Left hindlimb (tissue), 1 donor: ENCODE data around the gene CHST6.
"Not testable (repeated sequence)": the region's sequence is repeated elsewhere in the genome, so short reads cannot be mapped to it uniquely, and the experiment has no call there.

Experiments used
- DNase-seq: peaks from one replicate; pipeline ENCODE4 v3.0.0-alpha.2; 2018

The CHST6 gene

DNA sequence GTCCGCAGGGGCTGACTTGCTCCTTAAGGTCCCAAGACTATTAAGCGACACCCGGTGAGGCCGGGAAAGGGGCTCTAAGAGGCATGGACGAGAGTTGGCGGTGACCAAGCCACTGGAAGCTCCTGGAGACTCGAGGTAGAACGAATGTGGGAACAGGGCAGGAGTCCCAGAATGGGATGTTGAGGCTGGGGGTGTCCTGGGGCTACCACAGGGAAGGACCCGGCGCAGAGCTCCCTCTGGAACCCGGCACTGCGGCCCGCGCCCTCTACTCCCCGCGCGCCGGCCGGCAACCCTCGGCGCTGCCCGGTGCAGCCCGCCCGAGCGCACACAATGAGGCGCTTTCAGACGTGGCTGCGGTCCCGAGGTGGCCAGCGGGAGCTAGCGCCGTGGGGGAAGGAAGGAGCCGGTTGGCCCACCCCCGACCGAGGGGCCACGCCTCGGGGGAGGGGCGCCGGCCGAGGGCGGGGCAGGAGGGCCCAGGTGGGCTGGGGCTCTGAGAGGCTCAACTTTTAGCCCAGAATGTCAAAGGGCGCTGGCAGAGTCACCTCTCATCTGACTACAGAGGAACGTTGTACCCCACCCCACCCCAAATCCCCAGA lies at the start of gene CHST6:
Gene CHST6, minus strand, starts transcription at position 366 of the 599 bp plus-strand sequence. CDS start 15,613 bp downstream, outside the sequence.
- DNase-seq: peak; percentile 79

DNA sequence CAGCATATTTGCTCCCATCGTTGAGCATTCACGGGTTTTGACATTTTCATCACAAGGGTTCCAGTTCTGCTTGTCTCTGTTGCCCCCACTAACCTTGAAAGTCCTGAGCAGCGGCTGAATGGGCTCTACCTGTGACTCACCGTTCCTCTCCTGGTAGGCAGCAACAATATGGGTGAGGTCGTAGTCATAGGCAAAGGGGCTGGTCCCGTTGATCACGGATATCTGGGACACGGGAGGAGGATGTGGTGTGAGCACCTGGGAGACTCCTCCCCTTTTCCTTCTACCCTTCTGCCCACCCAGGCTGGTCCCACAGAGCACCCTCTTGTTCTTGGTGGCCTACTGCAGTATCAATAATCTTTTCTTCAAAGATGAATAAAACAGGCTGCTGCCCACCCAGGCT lies 47.2 kb upstream of the CHST6 start:
- DNase-seq: not testable (repeated sequence)

DNA sequence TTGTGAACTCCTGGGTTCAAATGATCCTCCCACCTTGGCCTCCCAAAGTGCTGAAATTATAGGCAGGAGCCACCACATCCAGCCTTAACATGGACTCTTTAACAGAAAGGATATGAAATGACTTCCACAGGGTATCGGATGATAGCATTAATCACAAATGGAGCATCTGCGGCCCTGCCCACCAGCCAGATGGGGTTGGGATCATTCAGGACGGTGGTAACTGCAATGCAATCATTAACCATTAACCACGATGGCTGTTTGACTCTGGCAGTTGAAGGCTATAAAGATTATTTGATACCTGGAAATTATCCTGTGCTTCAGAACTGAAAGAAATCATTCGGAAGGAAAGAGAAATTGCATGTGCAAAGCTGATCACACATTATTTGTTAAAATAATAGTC lies 46.0 kb upstream of the CHST6 start:
- DNase-seq: no peak

DNA sequence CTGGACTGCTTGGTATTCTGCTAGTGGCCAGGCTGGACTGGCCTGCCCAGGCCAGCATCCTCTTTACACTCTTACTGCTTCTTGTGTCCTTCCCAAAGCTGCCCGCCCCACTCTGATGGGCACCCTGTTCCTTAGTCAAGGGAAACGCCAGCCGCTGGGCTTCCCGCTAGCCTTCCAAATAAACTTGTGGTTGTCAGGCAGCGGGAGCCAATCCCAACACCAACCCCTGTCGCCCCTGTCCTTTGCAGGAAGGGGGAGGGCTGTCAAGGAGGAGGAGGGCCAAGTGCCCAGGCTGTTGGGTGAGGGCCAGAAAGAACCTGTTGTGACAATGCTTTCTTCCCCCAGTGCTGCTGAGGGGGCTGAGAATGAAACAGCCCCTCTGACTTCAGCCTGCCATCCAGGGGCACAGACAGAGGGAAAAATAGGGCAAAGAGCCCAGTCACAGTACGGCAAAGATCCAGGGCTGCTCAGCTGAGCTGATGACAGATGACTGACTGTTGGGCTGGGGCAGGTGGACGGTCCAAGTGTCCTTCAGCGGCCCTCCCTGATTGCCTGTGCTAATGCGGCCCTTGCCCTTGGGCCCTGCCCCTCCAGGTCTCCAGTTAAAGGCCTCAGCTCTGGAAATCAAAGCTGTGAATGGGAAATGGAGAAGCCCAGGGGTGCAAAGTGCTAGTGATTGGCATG lies 43.8 kb upstream of the CHST6 start:
- DNase-seq: not testable (repeated sequence)

DNA sequence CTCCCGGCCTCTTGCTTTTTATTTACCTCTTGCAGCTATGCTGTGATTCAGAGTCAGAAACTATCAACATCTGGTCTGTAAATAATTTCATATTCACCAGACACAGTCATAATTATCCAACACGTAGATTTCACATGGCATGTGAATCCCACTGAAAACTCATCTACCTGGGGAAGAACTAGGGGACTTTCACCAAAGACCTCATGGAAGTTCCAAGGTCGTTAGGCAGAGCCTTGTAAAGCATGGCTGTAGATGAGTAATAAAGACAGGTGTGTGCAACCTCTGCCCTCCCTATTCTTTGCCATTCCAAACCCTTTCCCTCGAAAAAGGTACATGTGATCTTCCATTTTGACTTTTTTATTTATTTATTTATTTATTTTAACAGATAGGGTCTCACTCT lies 42.5 kb upstream of the CHST6 start:
- no peak for DNase-seq

DNA sequence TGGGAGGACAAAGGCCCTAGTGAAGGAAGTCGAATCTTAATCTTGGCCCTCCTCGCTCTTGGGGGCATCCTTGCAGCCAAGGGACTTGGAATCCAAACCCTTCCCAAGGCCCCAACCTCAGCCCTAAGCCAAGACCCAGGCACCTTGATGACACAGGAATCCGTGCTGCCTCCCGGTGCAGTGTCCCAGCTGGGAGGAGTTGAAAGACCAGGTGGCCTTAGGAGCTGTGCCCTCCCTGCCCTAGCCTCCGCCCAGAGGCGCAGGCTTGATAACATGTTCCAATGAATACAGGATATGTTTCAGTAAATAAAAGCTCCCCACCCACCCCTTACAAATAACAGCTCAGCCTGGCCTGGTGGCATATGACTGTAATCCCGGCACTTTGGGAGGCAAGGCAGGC lies 40.7 kb upstream of the CHST6 start, which contains the start of gene CHST5:
Gene CHST5, minus strand, starts transcription at position 208 of the 400 bp plus-strand sequence. CDS start 5,724 bp downstream, outside the sequence.
- no peak for DNase-seq

DNA sequence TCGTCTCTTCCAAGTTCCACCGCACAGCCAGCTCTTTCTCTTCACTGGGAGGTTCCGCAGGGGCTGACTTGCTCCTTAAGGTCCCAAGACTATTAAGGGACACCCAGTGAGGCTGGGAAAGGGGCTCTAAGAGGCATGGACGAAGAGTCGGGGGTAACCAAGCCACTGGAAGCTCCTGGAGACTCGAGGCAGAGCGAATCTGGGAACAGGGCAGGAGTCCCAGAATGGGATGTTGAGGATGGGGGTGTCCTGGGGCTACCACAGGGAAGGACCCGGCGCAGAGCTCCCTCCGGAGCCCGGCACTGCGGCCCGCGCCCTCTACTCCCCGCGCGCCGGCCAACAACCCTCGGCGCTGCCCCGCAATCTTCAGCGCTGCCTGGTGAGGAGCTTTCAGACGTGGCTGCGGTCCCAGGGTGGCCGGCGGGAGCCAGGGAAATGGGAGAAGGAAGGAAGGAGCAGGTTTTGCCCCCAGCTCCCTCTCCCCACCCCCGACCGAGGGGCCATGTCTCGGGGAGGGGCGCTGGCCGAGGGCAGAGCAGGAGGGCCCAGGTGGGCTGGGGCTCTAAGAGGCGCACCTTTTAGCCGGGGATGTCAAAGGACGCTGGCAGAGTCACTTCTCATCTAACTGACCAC lies 40.1 kb upstream of the CHST6 start:
- DNase-seq: no peak

DNA sequence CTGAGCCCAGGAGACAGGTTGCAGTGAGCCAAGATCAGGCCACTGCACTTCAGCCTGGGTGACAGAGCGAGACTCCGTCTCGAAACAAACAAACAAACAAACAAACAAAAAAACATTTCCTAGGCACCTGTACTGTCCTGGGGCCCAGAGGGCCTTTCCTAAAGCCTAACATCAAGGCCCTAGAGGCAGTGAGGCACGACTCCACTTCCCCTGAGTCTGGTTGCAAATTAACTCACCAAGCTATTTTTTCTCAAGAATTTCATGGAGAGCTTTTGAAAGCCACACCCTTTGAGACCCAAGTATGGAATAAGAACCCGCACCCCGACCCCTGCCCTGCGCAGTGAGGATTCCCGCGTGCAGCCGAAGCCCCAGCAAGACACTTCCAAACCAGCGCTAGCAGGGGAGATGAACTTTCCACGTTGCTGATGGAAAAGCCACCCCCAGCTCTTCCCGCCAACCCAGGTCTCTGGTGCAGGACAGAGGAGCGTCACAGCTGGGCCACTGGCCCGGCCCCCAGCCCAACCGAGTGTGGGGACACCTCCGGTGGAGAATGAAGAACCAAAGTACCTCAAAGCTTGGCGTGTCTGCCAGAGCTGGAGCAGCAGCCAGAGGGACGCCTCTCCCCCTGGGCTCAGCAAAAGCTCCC lies 39.4 kb upstream of the CHST6 start:
- no peak for DNase-seq

DNA sequence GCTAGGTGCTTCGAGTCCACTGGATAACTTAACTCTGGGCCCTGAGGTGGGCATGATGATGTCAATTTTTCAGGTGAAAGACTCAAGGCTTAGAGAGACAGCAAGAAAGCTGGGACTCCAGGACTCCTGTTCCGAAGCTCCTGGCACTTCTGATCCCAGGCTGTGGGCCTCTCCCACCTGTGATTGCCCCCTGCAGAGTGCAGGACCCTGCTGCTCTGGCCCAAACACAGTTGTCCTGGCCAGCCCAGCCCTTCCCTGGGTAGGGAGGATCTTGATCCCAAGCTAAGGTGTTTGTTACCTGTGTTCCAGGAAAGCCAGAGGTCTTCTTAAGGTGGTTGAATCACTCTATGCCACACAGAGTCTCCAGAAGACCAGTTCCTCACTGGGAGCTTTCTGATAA lies 37.5 kb upstream of the CHST6 start:
- DNase-seq: no peak

DNA sequence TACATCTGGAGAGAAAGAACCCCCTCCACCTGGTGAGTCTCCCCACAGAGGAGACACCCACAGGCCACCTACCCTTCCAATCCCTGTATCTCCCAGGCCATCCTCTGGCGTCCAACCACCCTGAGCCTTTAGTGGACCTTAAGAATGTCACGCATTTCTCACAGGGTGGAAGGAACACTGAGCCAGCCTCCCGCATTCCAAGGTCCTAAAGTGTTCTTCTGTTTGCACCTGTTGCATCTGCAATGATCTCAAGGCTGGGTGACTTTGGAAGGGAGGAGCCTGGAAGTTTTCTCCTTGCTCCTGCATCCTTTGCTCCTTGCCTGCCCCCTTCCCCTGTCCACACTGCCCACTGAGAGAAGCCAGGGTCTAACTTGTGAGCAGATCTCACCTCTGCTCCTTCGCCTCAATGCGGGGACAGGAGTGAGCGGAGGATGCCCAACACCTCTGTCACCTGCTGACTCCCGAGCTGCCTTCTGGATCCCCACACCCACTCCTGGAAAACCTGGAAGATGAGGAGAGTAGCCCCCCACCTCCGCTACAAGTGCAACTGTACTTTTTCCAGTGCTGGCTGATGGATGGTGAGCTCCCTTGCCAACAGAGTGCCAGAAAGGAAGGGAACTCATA lies 37.0 kb upstream of the CHST6 start:
- no peak for DNase-seq

DNA sequence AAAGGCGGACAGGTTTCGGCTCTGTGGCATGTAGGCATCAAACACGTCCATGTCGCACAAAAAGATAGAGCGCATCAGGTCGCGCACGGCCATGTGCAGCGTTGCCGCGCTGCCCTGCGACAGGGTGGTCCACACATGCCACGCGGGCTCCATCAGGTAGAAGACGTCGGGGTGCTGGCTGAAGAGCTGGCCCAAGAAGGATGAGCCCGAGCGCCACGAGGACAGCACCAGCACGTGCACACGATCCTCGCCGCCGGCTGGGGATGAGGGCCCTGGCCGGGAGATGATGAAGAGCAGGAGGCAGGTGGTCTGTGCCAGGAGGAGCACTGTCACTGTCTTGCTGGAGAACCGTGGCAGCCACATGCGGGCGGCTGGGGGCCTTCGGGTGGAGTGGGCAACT lies 34.7 kb upstream of the CHST6 start:
- DNase-seq: no peak

DNA sequence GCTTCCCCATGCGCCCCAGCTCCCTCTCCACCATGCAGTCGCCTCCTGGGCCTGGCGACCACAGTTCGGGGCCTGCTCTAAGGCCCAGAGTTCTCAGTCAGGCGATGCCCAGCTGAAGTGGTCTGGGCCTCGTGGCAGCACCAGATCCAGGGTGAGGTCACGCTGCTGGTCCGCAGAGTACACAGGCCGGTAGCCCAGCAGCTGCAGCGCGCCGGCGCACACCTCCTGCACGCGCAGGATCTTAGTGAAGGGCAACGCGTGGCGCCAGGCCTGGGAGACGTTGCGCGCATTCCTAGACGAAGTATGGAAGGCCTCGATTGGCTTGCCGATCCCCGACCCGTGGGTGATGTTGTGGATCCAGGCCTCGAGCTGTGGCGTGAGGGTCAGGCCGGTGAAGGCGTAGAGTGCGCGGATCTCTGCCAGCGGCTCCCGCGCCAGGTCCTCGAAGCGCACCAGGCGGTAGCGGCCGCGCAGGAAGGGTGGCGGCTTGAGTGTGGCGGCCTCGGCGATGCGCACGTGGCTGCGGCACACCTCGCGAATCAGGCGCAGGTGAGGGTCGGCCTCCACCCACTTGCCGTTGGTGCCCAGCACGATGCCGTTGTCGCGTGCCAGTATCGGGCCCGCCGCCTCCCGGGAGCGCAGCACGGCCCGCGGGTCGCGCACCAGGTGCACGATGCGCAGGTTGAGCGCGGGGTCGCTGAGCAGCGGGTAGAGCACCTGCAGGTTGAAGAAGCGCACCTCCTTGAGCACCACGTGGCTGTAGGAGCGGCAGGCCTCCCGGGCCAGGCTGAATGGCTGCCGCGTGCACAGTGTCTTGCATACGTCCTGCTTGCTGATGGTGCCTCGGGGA lies 34.0 kb upstream of the CHST6 start:
- DNase-seq: no peak

DNA sequence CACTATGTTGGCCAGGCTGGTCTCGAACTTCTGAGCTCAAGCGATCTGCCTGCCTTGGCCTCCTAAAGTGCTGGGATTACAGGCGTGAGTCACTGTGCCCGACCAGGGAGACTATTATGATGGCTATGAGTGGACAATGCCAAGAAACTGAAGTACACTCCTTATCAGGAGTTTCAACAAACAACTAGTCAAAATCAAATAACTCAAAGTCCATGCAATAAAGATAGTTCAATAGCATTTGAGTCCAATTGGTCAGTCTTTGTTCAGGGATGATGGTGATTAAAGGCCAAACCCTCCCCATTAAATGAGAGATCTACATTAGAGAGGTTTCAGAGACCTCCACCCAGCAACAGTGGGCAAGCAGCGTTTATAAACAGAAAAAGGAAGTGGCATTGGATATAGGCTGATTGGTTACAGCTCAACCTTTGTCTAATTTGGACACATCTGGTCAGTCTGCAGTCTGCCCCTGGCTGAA lies 32.6 kb upstream of the CHST6 start:
- no peak for DNase-seq

DNA sequence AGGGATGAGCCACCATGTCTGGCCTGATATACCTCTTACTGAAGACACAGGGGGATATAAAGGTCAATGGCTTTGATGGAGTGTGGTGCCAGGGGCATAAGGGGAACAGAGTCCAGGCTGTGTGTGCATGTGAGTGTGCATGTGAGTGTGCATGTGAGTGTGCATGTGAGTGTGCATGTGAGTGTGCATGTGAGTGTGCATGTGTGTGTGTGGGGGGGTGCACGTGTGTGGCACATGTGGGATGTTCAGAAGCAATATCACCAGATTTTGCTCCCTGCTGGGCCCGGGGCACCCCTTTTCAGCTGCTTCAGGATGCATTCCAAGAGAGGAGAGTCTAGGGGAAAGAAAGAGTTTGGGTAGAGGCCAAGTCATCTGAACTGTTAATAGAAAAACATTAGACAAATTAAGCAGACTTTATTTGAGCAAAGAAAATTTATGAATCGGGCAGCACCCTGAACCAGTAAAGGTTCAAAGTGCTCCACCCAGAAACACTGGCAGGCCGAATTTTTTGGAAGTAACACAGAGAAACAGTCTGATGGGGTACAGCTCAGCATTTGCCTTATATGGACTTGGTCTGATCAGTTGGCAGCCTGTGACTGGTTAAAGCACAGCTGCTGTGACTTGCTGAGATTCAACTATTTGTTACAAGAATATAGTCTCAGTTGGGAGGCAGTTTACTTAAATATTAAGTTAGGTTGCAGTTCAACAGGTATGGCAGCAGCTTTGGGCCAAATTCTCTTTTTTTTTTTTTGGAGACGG lies 31.0 kb upstream of the CHST6 start:
- no peak for DNase-seq

DNA sequence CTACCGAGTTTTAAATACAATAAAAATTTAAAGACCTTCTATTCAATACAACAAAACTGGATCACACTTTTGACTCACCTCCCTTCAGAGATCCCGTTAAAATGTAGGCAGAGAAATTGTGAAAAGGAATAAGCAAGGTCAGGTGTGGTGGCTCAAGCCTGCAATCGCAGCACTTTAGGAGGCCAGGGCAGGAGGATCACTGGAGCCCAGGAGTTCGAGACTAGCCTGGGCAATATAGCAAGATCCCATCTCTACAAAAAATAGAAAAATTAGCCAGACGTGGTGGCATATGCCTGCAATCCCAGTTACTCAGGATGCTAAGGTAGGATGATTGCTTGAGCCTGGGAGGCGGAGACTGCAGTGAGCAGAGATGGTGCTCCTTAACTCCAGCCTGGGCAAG lies 23.9 kb upstream of the CHST6 start:
- DNase-seq: no peak

DNA sequence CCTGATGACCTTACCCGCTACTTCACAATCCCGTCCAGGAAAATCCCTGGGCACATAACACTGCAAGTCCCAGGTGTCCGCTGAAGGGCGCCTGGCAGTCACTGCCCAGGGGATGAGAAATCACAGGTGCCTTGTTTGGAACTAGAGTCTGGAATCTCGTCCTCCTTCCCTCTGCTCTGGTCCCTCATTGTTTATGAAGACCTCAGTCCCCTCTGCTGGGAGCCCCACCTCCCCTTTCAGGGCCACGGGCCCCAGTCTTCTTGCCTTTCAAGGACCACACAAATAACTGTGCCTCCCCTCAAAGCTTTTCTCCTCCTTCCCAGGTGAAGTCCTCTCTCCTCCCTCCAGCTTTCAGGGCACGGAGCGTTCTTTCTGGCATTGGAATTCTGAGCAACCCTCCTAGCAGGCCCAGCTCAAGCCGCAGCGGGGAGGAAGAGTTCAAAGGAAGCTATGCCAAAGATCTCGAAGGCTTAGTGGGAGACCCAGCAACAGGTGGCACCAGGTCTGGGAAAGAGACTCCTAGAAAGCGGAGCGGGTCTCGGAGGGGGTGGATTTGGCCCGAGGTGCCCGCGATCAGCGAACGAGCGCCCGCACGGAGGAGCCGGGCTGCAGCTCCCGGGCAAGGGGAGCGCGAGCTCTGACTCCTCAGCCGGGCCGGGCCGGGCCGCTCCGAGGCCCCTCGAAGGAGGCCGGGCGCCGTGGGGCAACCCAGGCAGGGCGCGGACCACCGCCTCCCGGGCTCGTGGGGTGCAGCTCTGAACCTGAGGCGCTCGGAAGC lies 21.1 kb upstream of the CHST6 start:
- peak; percentile 48 for DNase-seq

DNA sequence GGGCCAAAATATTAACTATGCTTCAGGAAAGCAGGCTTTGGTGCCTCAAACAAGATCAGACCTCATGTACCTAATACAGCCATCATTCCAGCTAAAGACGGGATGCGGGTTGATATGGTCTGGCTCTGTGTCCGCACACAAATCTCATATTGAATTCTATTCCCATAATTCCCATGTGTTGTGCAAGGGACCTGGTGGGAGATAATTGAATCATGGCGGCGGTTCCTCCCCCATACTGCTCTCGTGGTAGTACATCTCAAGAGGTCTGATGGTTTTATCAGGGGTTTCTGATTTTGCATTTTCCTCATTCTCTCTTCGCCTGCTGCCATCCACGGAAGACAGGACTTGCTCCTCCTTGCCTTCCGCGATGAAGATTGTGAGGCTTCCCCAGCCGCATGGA lies 19.1 kb upstream of the CHST6 start:
- DNase-seq: no peak

DNA sequence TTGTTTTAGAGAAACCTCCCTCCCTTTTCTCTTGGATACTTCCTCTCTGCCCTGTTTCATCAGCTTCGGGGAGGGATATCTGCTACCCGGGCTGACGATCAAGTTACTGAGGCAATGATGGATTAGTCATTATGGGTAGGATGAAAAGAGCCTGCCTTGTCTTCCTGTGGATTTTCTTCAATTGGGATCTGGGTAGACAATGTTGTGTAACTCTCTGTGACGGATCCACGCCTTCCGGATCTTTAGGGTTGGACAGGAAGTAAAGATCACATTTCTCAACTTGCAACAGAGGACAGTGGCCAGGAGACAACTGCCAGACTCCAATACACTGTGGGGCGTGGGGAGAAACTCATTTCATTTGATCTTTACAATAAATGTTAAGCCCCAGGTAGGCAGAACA lies 11.3 kb upstream of the CHST6 start:
- no peak for DNase-seq

DNA sequence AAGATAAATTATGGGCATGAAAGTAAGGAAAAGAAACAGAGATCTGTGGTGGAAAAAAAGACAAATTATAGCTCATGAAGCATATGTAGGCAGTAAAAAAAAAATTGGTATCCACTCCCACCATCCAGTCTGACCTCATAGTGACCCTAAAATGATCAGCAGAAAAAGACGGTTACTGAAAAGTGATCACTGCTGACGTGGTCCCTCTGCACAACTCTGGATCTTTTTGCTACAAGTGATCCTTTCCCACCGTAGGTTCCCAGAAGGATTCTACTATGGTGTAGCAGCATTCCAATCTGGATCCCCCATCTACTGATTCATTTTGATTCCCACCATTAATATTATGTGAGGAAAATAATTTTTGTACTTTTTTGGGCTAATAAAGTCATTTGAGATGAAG lies 10.9 kb upstream of the CHST6 start:
- no peak for DNase-seq

DNA sequence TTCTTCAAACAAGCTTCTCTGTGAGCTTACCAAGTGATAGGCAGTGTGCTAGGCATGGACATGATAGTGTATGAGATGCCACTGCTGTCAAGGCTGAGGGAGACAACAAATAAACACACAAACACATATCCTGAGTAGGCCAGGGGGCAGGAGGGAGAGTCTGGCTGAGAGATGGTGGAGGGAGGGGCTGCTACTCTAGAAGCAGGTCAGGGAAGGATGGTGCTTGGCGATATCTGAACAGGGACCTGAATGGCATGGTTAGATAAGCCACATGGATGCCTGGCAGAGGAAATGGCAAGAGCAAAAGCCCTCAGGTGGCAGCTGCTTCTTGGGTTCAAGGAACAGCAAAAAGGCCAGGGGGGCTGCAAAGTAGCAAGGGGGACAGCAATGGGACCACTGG lies 8.6 kb upstream of the CHST6 start:
- DNase-seq: no peak
